ACHN (cell line): ENCODE measurements around the gene ARFRP1.
"Not testable (repeated sequence)": the region's sequence is repeated elsewhere in the genome, so short reads cannot be mapped to it uniquely, and the experiment has no call there.

ENCODE experiments used
- DNase-seq: peaks from one replicate; pipeline ENCODE4 v3.0.0-alpha.2; 2015
- in situ Hi-C: cut with HindIII; loops from 2 replicates; pipeline ENCODE4 v1.10.0; 2017; ENCODE audit warnings: low sequenced_read_pairs, low pct_ligation_motif_present, low pct_unique_long_range_greater_than_20kb

Gene ARFRP1

DNA sequence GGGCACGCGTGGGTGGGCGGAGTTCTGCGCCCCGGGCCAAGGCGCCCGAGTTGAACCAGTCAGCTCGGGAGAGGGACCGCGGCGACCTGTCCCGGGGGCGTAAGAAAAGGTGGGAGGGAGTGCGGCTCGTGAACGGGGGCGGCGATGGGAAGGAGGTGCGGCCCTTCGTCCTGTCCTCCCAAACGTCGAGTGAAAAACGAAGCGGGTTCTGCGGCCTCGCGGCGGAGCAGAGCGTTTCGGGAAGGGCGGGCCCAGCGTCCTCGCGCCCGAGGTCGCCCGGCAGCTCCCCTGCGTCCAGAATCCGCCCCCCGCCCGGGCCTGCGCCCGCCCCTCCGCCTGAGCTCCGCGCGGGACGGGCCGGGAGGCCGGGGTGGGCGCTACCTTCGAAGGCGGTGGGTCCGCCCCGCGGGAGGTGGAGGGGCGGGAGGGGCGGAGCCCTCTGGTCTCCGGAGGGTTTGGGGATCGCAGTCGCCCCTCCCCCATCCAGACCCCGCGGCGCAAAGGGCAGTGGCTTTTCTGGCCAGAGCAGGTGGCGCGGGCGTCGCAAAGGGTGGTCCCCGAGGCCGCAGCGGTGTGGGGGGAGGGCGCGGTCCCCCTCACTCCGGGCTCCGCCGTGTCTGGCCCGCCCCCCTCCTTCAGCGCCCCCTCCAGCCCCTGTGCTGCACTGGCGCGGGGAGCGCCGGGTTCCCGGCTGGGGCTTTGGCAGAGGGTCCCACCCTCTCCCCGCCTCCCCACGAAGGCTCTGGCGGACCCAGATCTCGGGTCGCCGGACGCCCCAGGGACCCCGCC is 55.4 kb downstream of the ARFRP1 start:
- in situ Hi-C loops = no loop called here
- DNase-seq = peak; percentile 54

DNA sequence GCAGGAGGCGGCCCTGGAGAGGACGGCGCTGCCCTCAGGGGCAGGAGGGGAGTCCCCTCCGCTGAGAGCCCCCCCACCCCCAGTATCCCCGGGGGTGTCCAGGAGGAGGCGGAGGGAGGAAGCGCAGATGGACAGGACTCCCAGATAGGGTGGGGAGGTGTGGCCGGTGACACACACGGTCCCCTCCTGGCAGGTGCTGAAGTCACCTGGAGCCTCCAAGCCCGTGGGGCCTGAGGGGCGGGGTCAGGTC is 55.9 kb downstream of the ARFRP1 start:
- in situ Hi-C loops = no loop called here
- DNase-seq = no peak

DNA sequence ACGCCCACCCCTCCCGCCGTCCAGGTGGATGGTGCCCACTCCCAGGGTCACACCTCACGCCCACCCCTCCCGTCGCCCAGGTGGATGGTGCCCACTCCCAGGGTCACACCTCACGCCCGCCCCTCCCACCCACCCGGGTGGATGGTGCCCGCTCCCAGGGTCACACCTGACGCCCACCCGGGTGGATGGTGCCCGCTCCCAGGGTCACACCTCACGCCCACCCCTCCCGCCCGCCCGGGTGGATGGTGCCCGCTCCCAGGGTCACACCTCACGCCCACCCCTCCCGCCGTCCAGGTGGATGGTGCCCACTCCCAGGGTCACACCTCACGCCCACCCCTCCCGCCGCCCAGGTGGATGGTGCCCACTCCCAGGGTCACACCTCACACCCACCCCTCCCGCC is 57.3 kb downstream of the ARFRP1 start:
- in situ Hi-C loops, DNase-seq: not testable (repeated sequence)

DNA sequence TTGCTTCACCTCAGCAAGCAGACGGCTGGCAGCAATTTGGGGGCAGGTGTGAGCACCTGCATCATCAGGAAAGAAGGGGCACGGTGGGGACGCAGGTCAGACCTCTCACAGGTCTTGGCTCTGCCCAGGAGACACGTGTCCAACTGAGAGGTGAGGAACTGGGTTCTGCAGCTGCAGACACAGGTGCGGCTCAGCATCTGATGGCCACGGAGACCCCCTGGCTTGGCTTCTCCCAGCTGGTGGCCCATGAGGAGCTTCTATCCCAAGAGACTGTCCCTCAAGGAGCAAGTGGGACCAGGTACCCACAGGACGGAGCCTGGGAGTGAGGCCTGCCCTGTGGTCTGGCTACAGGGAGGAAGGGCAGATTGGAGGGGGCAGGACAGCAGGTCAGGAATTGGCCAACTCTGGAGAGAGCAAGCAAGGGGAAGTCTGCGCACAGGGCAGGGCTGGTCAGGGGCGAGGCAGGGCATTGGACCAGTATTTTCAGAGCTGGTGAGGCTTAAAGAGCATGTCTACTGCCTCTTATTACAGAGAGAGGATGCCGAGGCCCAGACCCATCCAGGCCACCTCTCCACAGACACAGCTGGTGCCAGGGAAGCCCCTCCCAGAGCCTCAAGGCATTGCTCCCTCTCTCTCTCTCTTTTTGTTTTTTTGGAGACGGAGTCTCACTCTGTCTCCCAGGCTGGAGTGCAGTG is 58.7 kb downstream of the ARFRP1 start:
- in situ Hi-C loops = no loop called here
- no peak for DNase-seq
